ENCODE results near the gene NAT16. TPM values are rescaled to one million over a fixed set of nuclear protein-coding genes. Genes with fewer than 3 reads are reported as not detected.
"Not testable (repeated sequence)": the region's sequence is repeated elsewhere in the genome, so short reads cannot be mapped to it uniquely, and the experiment has no call there.

Gene NAT16
- total RNA-seq, 1 donor from 2014 or later = not detected

GRCh38 chr7:101201695-101202602, 21.9 kb upstream of the NAT16 start:
- DNase-seq (ENCODE audit: low spot score) = no peak
- peaks cover 3% of the 10 kb centered on the region for H3K4me1 Mint-ChIP-seq (ENCODE audit: low read depth)
- peaks cover 10% of the 10 kb centered on the region for H3K36me3 Mint-ChIP-seq (ENCODE audit: low read depth)
- no peaks in the 10 kb centered on the region for H3K9me3 Mint-ChIP-seq (ENCODE audit: low read depth)
- H3K27ac Mint-ChIP-seq (ENCODE audit: unreplicated experiment) = no peak overlapping the region
- no peak overlapping the region for H3K4me3 Mint-ChIP-seq (ENCODE audit: unreplicated experiment)
- peaks cover 15% of the 10 kb centered on the region for H3K27me3 Mint-ChIP-seq (ENCODE audit: low read depth)
- TF ChIP-seq, protein P1, sequence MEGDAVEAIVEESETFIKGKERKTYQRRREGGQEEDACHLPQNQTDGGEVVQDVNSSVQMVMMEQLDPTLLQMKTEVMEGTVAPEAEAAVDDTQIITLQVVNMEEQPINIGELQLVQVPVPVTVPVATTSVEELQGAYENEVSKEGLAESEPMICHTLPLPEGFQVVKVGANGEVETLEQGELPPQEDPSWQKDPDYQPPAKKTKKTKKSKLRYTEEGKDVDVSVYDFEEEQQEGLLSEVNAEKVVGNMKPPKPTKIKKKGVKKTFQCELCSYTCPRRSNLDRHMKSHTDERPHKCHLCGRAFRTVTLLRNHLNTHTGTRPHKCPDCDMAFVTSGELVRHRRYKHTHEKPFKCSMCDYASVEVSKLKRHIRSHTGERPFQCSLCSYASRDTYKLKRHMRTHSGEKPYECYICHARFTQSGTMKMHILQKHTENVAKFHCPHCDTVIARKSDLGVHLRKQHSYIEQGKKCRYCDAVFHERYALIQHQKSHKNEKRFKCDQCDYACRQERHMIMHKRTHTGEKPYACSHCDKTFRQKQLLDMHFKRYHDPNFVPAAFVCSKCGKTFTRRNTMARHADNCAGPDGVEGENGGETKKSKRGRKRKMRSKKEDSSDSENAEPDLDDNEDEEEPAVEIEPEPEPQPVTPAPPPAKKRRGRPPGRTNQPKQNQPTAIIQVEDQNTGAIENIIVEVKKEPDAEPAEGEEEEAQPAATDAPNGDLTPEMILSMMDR (IDR thresholded peaks at IDR 0.05) = no peak

GRCh38 chr7:101200862-101201599, 20.9 kb upstream of the NAT16 start, which contains the start of gene MOGAT3:
Gene MOGAT3, minus strand, starts transcription at chr7:101201036. Its CDS starts 182 bp downstream, at chr7:101200854.
- Mint-ChIP-seq H3K4me3 (ENCODE audit: unreplicated experiment) (no peak within 1 kb of the TSS), H3K27me3 (ENCODE audit: low read depth) (peaks cover 15% of the 10 kb centered on the region), H3K9me3 (ENCODE audit: low read depth) (no peaks in the 10 kb centered on the region), H3K36me3 (ENCODE audit: low read depth) (peaks cover 3% of the 10 kb centered on the region), H3K27ac (ENCODE audit: unreplicated experiment) (no peak within 1 kb of the TSS), H3K4me1 (ENCODE audit: low read depth) (peaks cover 3% of the 10 kb centered on the region)
- TF ChIP-seq, protein P1 (IDR thresholded peaks at IDR 0.05) = no peak
- DNase-seq (ENCODE audit: low spot score) = no peak

GRCh38 chr7:101200504-101200861, 20.4 kb upstream of the NAT16 start:
- TF ChIP-seq, protein P1 (IDR thresholded peaks at IDR 0.05) = no peak
- no peaks in the 10 kb centered on the region for H3K9me3 Mint-ChIP-seq (ENCODE audit: low read depth)
- peaks cover 15% of the 10 kb centered on the region for H3K27me3 Mint-ChIP-seq (ENCODE audit: low read depth)
- H3K4me3 Mint-ChIP-seq (ENCODE audit: unreplicated experiment) = no peak overlapping the region
- H3K36me3 Mint-ChIP-seq (ENCODE audit: low read depth) = no peaks in the 10 kb centered on the region
- H3K4me1 Mint-ChIP-seq (ENCODE audit: low read depth) = peaks cover 3% of the 10 kb centered on the region
- no peak for DNase-seq (ENCODE audit: low spot score)
- no peak overlapping the region for H3K27ac Mint-ChIP-seq (ENCODE audit: unreplicated experiment)

- not testable (repeated sequence) for H3K27ac Mint-ChIP-seq (ENCODE audit: unreplicated experiment); DNase-seq (ENCODE audit: low spot score); H3K4me1 Mint-ChIP-seq (ENCODE audit: low read depth); H3K36me3 Mint-ChIP-seq (ENCODE audit: low read depth); H3K4me3 Mint-ChIP-seq (ENCODE audit: unreplicated experiment); H3K9me3 Mint-ChIP-seq (ENCODE audit: low read depth)
- H3K27me3 Mint-ChIP-seq (ENCODE audit: low read depth) = peaks cover 16% of the 10 kb centered on the region
Measured at GRCh38 chr7:101199522-101199921, 19.4 kb upstream of the NAT16 start.

- peaks cover 15% of the 10 kb centered on the region for H3K27me3 Mint-ChIP-seq (ENCODE audit: low read depth)
- H3K9me3 Mint-ChIP-seq (ENCODE audit: low read depth) = no peaks in the 10 kb centered on the region
- H3K27ac Mint-ChIP-seq (ENCODE audit: unreplicated experiment) = no peak overlapping the region
- H3K4me3 Mint-ChIP-seq (ENCODE audit: unreplicated experiment) = no peak overlapping the region
- peaks cover 3% of the 10 kb centered on the region for H3K4me1 Mint-ChIP-seq (ENCODE audit: low read depth)
- no peaks in the 10 kb centered on the region for H3K36me3 Mint-ChIP-seq (ENCODE audit: low read depth)
- DNase-seq (ENCODE audit: low spot score) = no peak
- TF ChIP-seq, protein P1 (IDR thresholded peaks at IDR 0.05) = no peak
Measured at GRCh38 chr7:101198476-101198875, 18.4 kb upstream of the NAT16 start.
